ENCODE data around the gene GRIN3A.

The GRIN3A gene

DNA sequence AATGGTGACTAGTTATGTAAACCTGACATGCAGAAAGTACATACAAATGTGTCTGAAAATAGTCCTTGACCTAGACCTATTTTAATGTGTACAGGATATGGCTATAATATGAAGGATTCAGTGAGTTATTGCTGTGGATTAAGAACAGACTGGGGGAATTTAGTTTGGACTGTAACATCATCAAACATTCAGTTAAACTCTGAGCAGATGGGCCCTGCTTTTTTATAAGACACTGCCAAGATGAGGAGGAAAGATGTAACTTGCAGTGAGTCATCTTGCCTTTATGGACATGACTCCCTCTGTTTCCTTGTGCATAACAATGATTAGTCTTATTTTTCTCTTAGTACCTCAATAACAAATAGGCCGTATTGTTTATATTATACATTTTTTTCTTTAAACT is 155.9 kb downstream of the GRIN3A start:
- Histone ChIP-seq H3K27ac (ENCODE audit: low read depth, low read length) (no peak overlapping the region), H3K4me1 (ENCODE audit: control insufficient read depth, low read depth, low read length) (peaks cover 5% of the 10 kb centered on the region), H3K9ac (ENCODE audit: low read length) (no peak overlapping the region), H3K79me2 (ENCODE audit: control insufficient read depth, insufficient read depth, low read length) (no peaks in the 10 kb centered on the region), H2BK5ac (ENCODE audit: low read length) (no peak overlapping the region), H3K36me3 (ENCODE audit: control insufficient read depth, insufficient read depth, low read length) (no peaks in the 10 kb centered on the region), H2BK120ac (ENCODE audit: low read depth, low read length) (no peak overlapping the region), H3K4ac (ENCODE audit: low read depth, low read length) (no peak overlapping the region), H3K4me2 (ENCODE audit: low read length) (no peak overlapping the region), H3K4me3 (ENCODE audit: low read length) (no peak overlapping the region), H3K27me3 (ENCODE audit: insufficient read depth, low read length, poor library complexity) (no peaks in the 10 kb centered on the region), H4K5ac (ENCODE audit: low read length) (no peak overlapping the region), H3K56ac (ENCODE audit: low read length) (no peak overlapping the region), H2BK15ac (replicated peaks; ENCODE audit: low read depth) (no peak overlapping the region), H3K23ac (ENCODE audit: low read length) (no peak overlapping the region), H3K18ac (ENCODE audit: low read length) (no peak overlapping the region), H3K79me1 (ENCODE audit: low read length) (no peaks in the 10 kb centered on the region), H4K8ac (ENCODE audit: low read depth, low read length) (no peak overlapping the region), H2AK5ac (ENCODE audit: low read length) (no peak overlapping the region)
- WGBS (ENCODE audit: extremely low coverage, insufficient coverage, low lambda C conversion rate): no CpG with 5 or more reads among the region's 1 CpG
- DNase-seq: no peak

DNA sequence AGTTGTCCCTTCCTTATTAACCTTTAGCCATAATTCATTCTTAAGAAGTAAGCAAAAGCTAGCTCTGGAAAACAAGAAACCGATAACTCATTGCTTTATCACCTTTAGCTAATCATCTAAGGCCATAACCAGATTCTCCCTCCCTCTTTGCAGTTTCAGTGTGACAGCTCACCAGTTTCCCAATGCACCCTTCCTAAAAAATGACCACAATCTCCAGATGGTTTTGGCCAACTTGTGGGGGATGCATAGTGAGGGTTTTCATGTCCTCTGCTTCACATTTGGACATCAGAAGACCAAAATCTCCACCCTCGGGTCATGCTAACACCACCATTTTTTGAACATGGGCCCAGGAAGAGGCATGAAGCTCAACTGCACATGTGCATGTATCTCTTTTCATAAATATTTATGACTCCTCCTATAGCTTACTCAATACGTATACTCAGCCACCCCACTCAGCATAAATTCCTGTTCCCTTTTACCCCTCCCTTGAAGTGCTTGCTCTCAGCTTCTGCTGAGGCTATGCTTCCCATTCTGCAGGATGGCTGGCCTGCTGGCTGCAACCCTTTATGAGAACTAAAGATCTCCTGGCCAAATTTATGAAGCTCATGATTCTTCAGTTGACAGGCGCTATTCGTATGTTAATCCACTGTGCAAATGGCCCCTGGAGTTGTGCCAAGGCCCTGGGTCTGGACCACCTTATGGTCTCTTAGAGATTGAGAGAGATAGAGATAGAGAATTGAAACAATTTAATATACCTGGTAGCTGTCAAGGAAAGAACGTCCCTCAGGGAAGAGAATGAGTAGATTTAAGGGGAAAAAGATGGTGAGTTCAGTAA is 158.5 kb downstream of the GRIN3A start:
- H3K79me2 ChIP-seq (ENCODE audit: control insufficient read depth, insufficient read depth, low read length): no peaks in the 10 kb centered on the region
- H3K23ac ChIP-seq (ENCODE audit: low read length): no peak overlapping the region
- H3K4me2 ChIP-seq (ENCODE audit: low read length): no peak overlapping the region
- H2AK5ac ChIP-seq (ENCODE audit: low read length): no peak overlapping the region
- H3K4me1 ChIP-seq (ENCODE audit: control insufficient read depth, low read depth, low read length): peaks cover 5% of the 10 kb centered on the region
- no peak overlapping the region for H4K8ac ChIP-seq (ENCODE audit: low read depth, low read length)
- H3K4me3 ChIP-seq (ENCODE audit: low read length): no peak overlapping the region
- no peak overlapping the region for H3K27ac ChIP-seq (ENCODE audit: low read depth, low read length)
- no peak overlapping the region for H4K5ac ChIP-seq (ENCODE audit: low read length)
- no peak for DNase-seq
- no peaks in the 10 kb centered on the region for H3K27me3 ChIP-seq (ENCODE audit: insufficient read depth, low read length, poor library complexity)
- H2BK15ac ChIP-seq (replicated peaks; ENCODE audit: low read depth): no peak overlapping the region
- H3K18ac ChIP-seq (ENCODE audit: low read length): no peak overlapping the region
- no peak overlapping the region for H3K9ac ChIP-seq (ENCODE audit: low read length)
- no peak overlapping the region for H2BK5ac ChIP-seq (ENCODE audit: low read length)
- H2BK120ac ChIP-seq (ENCODE audit: low read depth, low read length): no peak overlapping the region
- no peak overlapping the region for H3K56ac ChIP-seq (ENCODE audit: low read length)
- H3K36me3 ChIP-seq (ENCODE audit: control insufficient read depth, insufficient read depth, low read length): no peaks in the 10 kb centered on the region
- WGBS (ENCODE audit: extremely low coverage, insufficient coverage, low lambda C conversion rate): no CpG with 5 or more reads among the region's 6 CpGs
- no peaks in the 10 kb centered on the region for H3K79me1 ChIP-seq (ENCODE audit: low read length)
- H3K4ac ChIP-seq (ENCODE audit: low read depth, low read length): no peak overlapping the region

DNA sequence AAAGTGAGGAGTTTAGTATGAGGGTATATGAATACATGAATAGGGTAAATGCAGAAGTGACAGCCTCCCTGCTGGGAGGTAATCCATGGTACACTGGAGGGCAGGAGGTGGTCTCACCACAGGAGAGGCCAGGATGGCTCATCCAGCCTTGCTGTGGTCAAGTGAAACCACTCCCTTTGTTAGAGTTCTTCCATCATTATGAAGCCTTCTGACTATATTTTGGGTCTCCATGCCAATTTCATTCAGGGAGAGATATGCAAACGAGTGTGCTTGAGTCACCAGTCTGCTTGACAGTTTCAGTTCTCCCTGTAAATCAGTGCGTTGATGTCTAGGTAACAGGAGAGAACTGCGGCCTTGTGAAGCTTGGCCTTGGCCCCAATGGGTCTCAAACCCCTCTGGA is 160.1 kb downstream of the GRIN3A start:
- no peak overlapping the region for H2AK5ac ChIP-seq (ENCODE audit: low read length)

DNA sequence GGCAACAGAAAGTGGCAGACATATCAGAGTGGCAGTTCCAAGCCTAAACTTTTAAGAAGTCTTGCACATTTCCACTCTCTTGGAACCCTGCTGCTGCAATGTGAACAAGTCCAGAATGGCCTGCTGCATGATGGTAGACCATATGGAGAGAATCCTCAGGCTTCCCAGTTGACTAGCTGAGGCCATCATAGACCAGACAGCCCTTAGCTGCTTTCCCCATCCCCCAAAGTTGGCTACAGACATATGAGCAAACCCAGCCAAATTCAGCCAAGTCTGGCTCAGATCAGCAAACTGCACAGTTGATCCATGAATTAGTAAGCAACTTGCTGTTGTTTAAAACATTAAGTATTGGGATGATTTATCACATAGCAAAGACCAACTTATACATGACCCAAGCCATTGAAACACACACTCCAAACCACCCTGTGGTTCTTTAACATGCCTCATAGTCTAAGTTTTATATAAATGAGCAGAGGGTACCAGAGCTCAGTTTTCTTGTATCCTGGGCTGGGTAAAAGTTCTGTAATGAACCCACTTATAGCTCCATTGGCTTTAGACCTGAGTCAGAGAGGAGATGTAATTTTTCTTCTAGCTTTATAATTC is 163.6 kb downstream of the GRIN3A start:
- Histone ChIP-seq H4K8ac (ENCODE audit: low read depth, low read length) (no peak overlapping the region), H3K36me3 (ENCODE audit: control insufficient read depth, insufficient read depth, low read length) (no peaks in the 10 kb centered on the region), H3K56ac (ENCODE audit: low read length) (no peak overlapping the region), H2AK5ac (ENCODE audit: low read length) (no peak overlapping the region), H3K23ac (ENCODE audit: low read length) (no peak overlapping the region), H3K9ac (ENCODE audit: low read length) (no peak overlapping the region), H3K79me1 (ENCODE audit: low read length) (no peaks in the 10 kb centered on the region), H3K4me1 (ENCODE audit: control insufficient read depth, low read depth, low read length) (peaks cover 20% of the 10 kb centered on the region), H3K79me2 (ENCODE audit: control insufficient read depth, insufficient read depth, low read length) (no peaks in the 10 kb centered on the region), H3K4me3 (ENCODE audit: low read length) (no peak overlapping the region), H3K18ac (ENCODE audit: low read length) (no peak overlapping the region), H4K5ac (ENCODE audit: low read length) (no peak overlapping the region), H2BK120ac (ENCODE audit: low read depth, low read length) (no peak overlapping the region), H3K4ac (ENCODE audit: low read depth, low read length) (no peak overlapping the region), H3K27me3 (ENCODE audit: insufficient read depth, low read length, poor library complexity) (no peaks in the 10 kb centered on the region), H3K27ac (ENCODE audit: low read depth, low read length) (no peak overlapping the region), H3K4me2 (ENCODE audit: low read length) (no peak overlapping the region), H2BK5ac (ENCODE audit: low read length) (no peak overlapping the region), H2BK15ac (replicated peaks; ENCODE audit: low read depth) (no peak overlapping the region)
- no peak for DNase-seq

More for the DNA sequence above, 160.1 kb downstream of the GRIN3A start:
- H3K23ac ChIP-seq (ENCODE audit: low read length): peak overlapping the region; percentile 30
- no peak overlapping the region for H3K27ac ChIP-seq (ENCODE audit: low read depth, low read length)
- H3K4ac ChIP-seq (ENCODE audit: low read depth, low read length): no peak overlapping the region
- H2BK15ac ChIP-seq (replicated peaks; ENCODE audit: low read depth): no peak overlapping the region
- H4K8ac ChIP-seq (ENCODE audit: low read depth, low read length): no peak overlapping the region
- H2BK5ac ChIP-seq (ENCODE audit: low read length): no peak overlapping the region
- no peaks in the 10 kb centered on the region for H3K79me1 ChIP-seq (ENCODE audit: low read length)
- no CpG with 5 or more reads among the region's 3 CpGs for WGBS (ENCODE audit: extremely low coverage, insufficient coverage, low lambda C conversion rate)
- H3K79me2 ChIP-seq (ENCODE audit: control insufficient read depth, insufficient read depth, low read length): no peaks in the 10 kb centered on the region
- peaks cover 5% of the 10 kb centered on the region for H3K4me1 ChIP-seq (ENCODE audit: control insufficient read depth, low read depth, low read length)
- H3K18ac ChIP-seq (ENCODE audit: low read length): no peak overlapping the region
- no peak overlapping the region for H3K9ac ChIP-seq (ENCODE audit: low read length)
- no peak overlapping the region for H2BK120ac ChIP-seq (ENCODE audit: low read depth, low read length)
- no peak overlapping the region for H3K4me3 ChIP-seq (ENCODE audit: low read length)
- H4K5ac ChIP-seq (ENCODE audit: low read length): no peak overlapping the region
- H3K36me3 ChIP-seq (ENCODE audit: control insufficient read depth, insufficient read depth, low read length): no peaks in the 10 kb centered on the region
- no peak for DNase-seq
- no peak overlapping the region for H3K56ac ChIP-seq (ENCODE audit: low read length)
- no peak overlapping the region for H3K4me2 ChIP-seq (ENCODE audit: low read length)
- H3K27me3 ChIP-seq (ENCODE audit: insufficient read depth, low read length, poor library complexity): no peaks in the 10 kb centered on the region

DNA sequence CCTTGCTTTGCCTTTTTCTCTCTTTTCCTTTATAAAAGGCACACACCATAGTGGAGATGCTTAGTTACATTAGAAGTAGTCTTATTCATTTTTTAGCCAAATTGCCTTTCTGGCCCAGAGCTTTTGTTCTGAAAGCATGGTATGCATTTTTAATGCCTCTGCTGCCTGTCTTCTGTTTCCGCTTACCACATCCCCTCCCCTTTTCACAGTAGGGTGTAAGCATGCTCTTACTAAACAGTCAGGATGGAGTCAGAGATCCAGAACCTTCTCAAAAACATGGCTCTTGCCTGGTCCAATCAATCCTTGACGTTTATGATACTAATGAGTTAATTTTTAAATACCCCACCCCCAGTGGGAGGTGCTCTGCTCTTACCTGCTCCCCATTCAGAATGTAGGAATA is 166.1 kb downstream of the GRIN3A start:
- Histone ChIP-seq H3K79me1 (ENCODE audit: low read length) (no peaks in the 10 kb centered on the region), H3K36me3 (ENCODE audit: control insufficient read depth, insufficient read depth, low read length) (no peaks in the 10 kb centered on the region), H2BK15ac (replicated peaks; ENCODE audit: low read depth) (no peak overlapping the region), H4K8ac (ENCODE audit: low read depth, low read length) (no peak overlapping the region), H3K18ac (ENCODE audit: low read length) (no peak overlapping the region), H3K4me2 (ENCODE audit: low read length) (no peak overlapping the region), H4K5ac (ENCODE audit: low read length) (no peak overlapping the region), H2BK120ac (ENCODE audit: low read depth, low read length) (no peak overlapping the region), H3K23ac (ENCODE audit: low read length) (no peak overlapping the region), H3K27me3 (ENCODE audit: insufficient read depth, low read length, poor library complexity) (no peaks in the 10 kb centered on the region), H3K4ac (ENCODE audit: low read depth, low read length) (no peak overlapping the region), H3K4me1 (ENCODE audit: control insufficient read depth, low read depth, low read length) (peaks cover 15% of the 10 kb centered on the region), H3K4me3 (ENCODE audit: low read length) (no peak overlapping the region), H3K9ac (ENCODE audit: low read length) (no peak overlapping the region), H3K79me2 (ENCODE audit: control insufficient read depth, insufficient read depth, low read length) (no peaks in the 10 kb centered on the region), H2BK5ac (ENCODE audit: low read length) (no peak overlapping the region), H2AK5ac (ENCODE audit: low read length) (no peak overlapping the region), H3K27ac (ENCODE audit: low read depth, low read length) (no peak overlapping the region), H3K56ac (ENCODE audit: low read length) (no peak overlapping the region)
- WGBS (ENCODE audit: extremely low coverage, insufficient coverage, low lambda C conversion rate): no CpG with 5 or more reads among the region's 2 CpGs
- peak; percentile 46 for DNase-seq
